Mammary epithelial cell (primary cell): ENCODE data around the gene CNTNAP3.
"Not testable (repeated sequence)": the region's sequence is repeated elsewhere in the genome, so short reads cannot be mapped to it uniquely, and the experiment has no call there.

Experiments
- CTCF ChIP-seq, 2 donors: IDR thresholded peaks in 1 of 2; conservative IDR thresholded peaks in 1 of 2; 2 replicates each; pipeline ENCODE4 v1.5.1; 2011 to 2012; ENCODE audit warnings: inconsistent platforms in 2 of 2, low read length in 2 of 2, mild to moderate bottlenecking in 2 of 2, control low read depth in 1 of 2, low read depth in 1 of 2; ENCODE audit not compliant: insufficient read depth in 1 of 2; ENCODE audit errors: extremely low read depth in 1 of 2
- EZH2 ChIP-seq: IDR thresholded peaks from 2 replicates; pipeline ENCODE4 v1.6.1; 2012; ENCODE audit warnings: low read length, inconsistent platforms, borderline replicate concordance

- not testable (repeated sequence) for TF ChIP-seq CTCF (conservative IDR thresholded peaks at IDR 0.05 in 1 of 2, IDR thresholded peaks at IDR 0.05 in 1 of 2; ENCODE audit: extremely low read depth in 1 of 2, insufficient read depth in 1 of 2, low read depth in 1 of 2, low read length in 2 of 2); EZH2
Observed at GRCh38 chr9:39200412-39200811, 87.6 kb downstream of the CNTNAP3 start.
